GM12878 (cell line): ENCODE data around the gene SLC35G1. TPM values are rescaled to one million over a fixed set of nuclear protein-coding genes. Genes with fewer than 3 reads are reported as not detected.

Experiments used
- ATAC-seq: fragments of 200-7000 bp; cut with Tn5 transposase; 3 replicates; pipeline ENCODE4 v1.9.1; 2020; ENCODE audit warnings: mild to moderate bottlenecking, moderate library complexity
- Bru-seq: library from RNA; stranded (reverse); fragments of 400-500 nt; gene quantifications from one replicate; lab custom pipeline; 2021; lab: Mats Ljungman, UMichigan
- BruChase-seq, 2 experiments: library from RNA; stranded (reverse); fragments of 400-500 nt; gene quantifications; one replicate each; lab custom pipeline; 2021; lab: Mats Ljungman, UMichigan
- BruUV-seq: library from RNA; stranded (reverse); fragments of 400-500 nt; replicated peaks from 2 replicates; lab custom pipeline; 2021; lab: Mats Ljungman, UMichigan
- CTCF ChIA-PET: fragments of 300-600 bp; sonication (Branson Sonifier 250); formaldehyde crosslinking; extraction: SDS; loops from one replicate; lab custom pipeline; 2021; ENCODE audit warnings: inconsistent platforms; lab: Yijun Ruan, JAX
- POLR2A ChIA-PET: fragments of 350-600 bp; formaldehyde crosslinking; extraction: SDS; loops from one replicate; lab custom pipeline; 2021; ENCODE audit warnings: inconsistent platforms; lab: Charles Lee
- RAD21 ChIA-PET: fragments of 300-600 bp; sonication (Branson Sonifier 250); formaldehyde crosslinking; loops from one replicate; lab custom pipeline; 2023; ENCODE audit warnings: antibody characterized with exemption; ENCODE audit not compliant: unreplicated experiment; lab: Charles Lee
- SMC1A ChIA-PET: fragments of 300-600 bp; sonication (Branson Sonifier 250); formaldehyde crosslinking; loops from one replicate; lab custom pipeline; 2023; ENCODE audit not compliant: unreplicated experiment, uncharacterized antibody; lab: Charles Lee
- DNase-seq: peaks from one replicate; pipeline ENCODE4 v3.0.0-alpha.2; 2011; ENCODE audit warnings: low read depth, low spot score
- FAIRE-seq: peaks from 3 replicates; lab custom pipeline; 2011; peaks lifted over from hg19 to GRCh38; lab: Jason Lieb, UNC
- H2AFZ ChIP-seq: 2 replicates; pipeline ENCODE4 v1.6.0; 2011; ENCODE audit warnings: low read depth, low read length, control low read depth; ENCODE audit not compliant: control insufficient read depth
- H3K27ac ChIP-seq: 2 replicates; pipeline ENCODE4 v1.5.1; 2011; ENCODE audit warnings: control low read depth; ENCODE audit not compliant: control insufficient read depth, insufficient read depth
- H3K27me3 ChIP-seq, 2 experiments: replicated peaks in 1 of 2; 2 replicates each; pipeline versions ENCODE4 v1.6.0 to v1.6.1; 2011; ENCODE audit warnings: low read length in 1 of 2; ENCODE audit not compliant: control insufficient read depth in 2 of 2, insufficient read depth in 2 of 2
- H3K36me3 ChIP-seq, 2 experiments: 2 replicates each; pipeline ENCODE4 v1.5.1; 2011; ENCODE audit warnings: low read length in 1 of 2; ENCODE audit not compliant: control insufficient read depth in 2 of 2, insufficient read depth in 2 of 2
- H3K4me1 ChIP-seq: 2 replicates; pipeline ENCODE4 v1.6.1; 2011; ENCODE audit warnings: mild to moderate bottlenecking, low read length, moderate library complexity, mixed read lengths; ENCODE audit not compliant: control insufficient read depth, insufficient read depth
- H3K4me2 ChIP-seq: 2 replicates; pipeline ENCODE4 v1.6.0; 2011; ENCODE audit warnings: control low read depth; ENCODE audit not compliant: control insufficient read depth, insufficient read depth
- H3K4me3 ChIP-seq: fragments of 200-600 bp; sonication (generic); 2 replicates; pipeline ENCODE4 v1.5.1; 2016
- H3K79me2 ChIP-seq: 2 replicates; pipeline ENCODE4 v1.6.0; 2011; ENCODE audit warnings: low read length; ENCODE audit not compliant: control insufficient read depth, insufficient read depth
- H3K9ac ChIP-seq: 2 replicates; pipeline ENCODE4 v1.8.0; 2011; ENCODE audit warnings: low read length, control low read depth, mixed read lengths; ENCODE audit not compliant: control insufficient read depth, insufficient read depth
- H3K9me3 ChIP-seq: replicated peaks from 3 replicates; pipeline ENCODE4 v1.5.1; 2011; ENCODE audit warnings: mild to moderate bottlenecking, low read length; ENCODE audit not compliant: control insufficient read depth, insufficient read depth
- H4K20me1 ChIP-seq: 2 replicates; pipeline ENCODE4 v1.6.0; 2011; ENCODE audit not compliant: control insufficient read depth, insufficient read depth
- BCLAF1 ChIP-seq: fragments of 450-650 bp; IDR thresholded peaks from 2 replicates; pipeline ENCODE4 v1.6.1; 2017; ENCODE audit warnings: antibody characterized with exemption, mild to moderate bottlenecking, moderate library complexity
- CREM ChIP-seq: IDR thresholded peaks from 2 replicates; pipeline ENCODE4 v1.6.1; 2014; ENCODE audit warnings: antibody characterized with exemption, low read depth
- E2F8 ChIP-seq: fragments of 450-650 bp; IDR thresholded peaks from 2 replicates; pipeline ENCODE4 v1.6.1; 2018; ENCODE audit warnings: mild to moderate bottlenecking, low read depth, moderate library complexity; ENCODE audit not compliant: partially characterized antibody
- EGR1 ChIP-seq, 2 experiments: IDR thresholded peaks; 1 replicate in 1 of 2; 2 replicates in 1 of 2; pipeline ENCODE4 v1.6.1; 2011 to 2012; ENCODE audit warnings: low read depth in 2 of 2, low read length in 2 of 2, borderline replicate concordance in 1 of 2, mild to moderate bottlenecking in 1 of 2, moderate library complexity in 1 of 2
- FOS ChIP-seq: IDR thresholded peaks from 3 replicates; pipeline ENCODE4 v1.6.1; 2011; ENCODE audit warnings: borderline replicate concordance; ENCODE audit not compliant: insufficient read length; ENCODE audit errors: extremely low read depth
- IKZF1 ChIP-seq: fragments of 450-650 bp; conservative IDR thresholded peaks from 2 replicates; pipeline ENCODE4 v1.6.1; 2017; ENCODE audit warnings: antibody characterized with exemption, mild to moderate bottlenecking
- JUND ChIP-seq: IDR thresholded peaks from 2 replicates; pipeline ENCODE4 v1.6.1; 2012; ENCODE audit warnings: low read depth, mild to moderate bottlenecking, low read length, improper control_type of control experiment, moderate library complexity
- LARP7 ChIP-seq: fragments of 450-650 bp; IDR thresholded peaks from 2 replicates; pipeline ENCODE4 v1.6.1; 2017; ENCODE audit warnings: mild to moderate bottlenecking
- RB1 ChIP-seq: fragments of 450-650 bp; formaldehyde crosslinking; IDR thresholded peaks from 2 replicates; pipeline ENCODE4 v1.6.1; 2017; ENCODE audit warnings: mild to moderate bottlenecking, borderline replicate concordance
- TCF12 ChIP-seq: IDR thresholded peaks from 2 replicates; pipeline ENCODE4 v1.6.1; 2011; ENCODE audit warnings: low read depth, mild to moderate bottlenecking, low read length
- WGBS: methylation state at CpG from one replicate; pipeline ENCODE4 v1.1.6; 2016; ENCODE audit warnings: low lambda C conversion rate; ENCODE audit not compliant: insufficient replicate concordance, insufficient coverage; ENCODE audit errors: missing lambda C conversion rate; 5-methylcytosine and 5-hydroxymethylcytosine counted together
- in situ Hi-C: fragments of 300-500 bp; cut with MboI; formaldehyde crosslinking; loops from 9 replicates; pipeline ENCODE4 v1.14.3; 2018; ENCODE audit warnings: mixed read lengths
- intact Hi-C: fragments of 100-400 bp; cut with micrococcal nuclease; formaldehyde crosslinking; loops from one replicate; pipeline ENCODE4 v1.14.2; 2022; ENCODE audit not compliant: unreplicated experiment
- long read RNA-seq, 2 experiments: library from polyadenylated mRNA; unstranded; transcript quantifications; one replicate each; pipeline ENCODE4 v2.0.0, GENCODE V29; 2019 to 2020
- polyA minus RNA-seq, 3 experiments: library from RNA; depleted of rRNA, polyadenylated mRNA; stranded (reverse); fragments of >200 nt; gene quantifications; 2 replicates each; pipeline ENCODE4 v1.2.3, GENCODE V29; 2011
- polyA plus RNA-seq, 11 experiments: library from polyadenylated mRNA; depleted of rRNA in 4 of 11; unstranded in 6 of 11; stranded (reverse) in 5 of 11; fragments of >200 nt; fragmentation: Nextera tagmentation in 4 of 11; fragmentation: Illumina TruSeq in 1 of 11; extraction: Ambion mirVana in 4 of 11; extraction: Trizol in 1 of 11; gene quantifications; 1 replicate in 1 of 11; 2 replicates in 10 of 11; pipeline versions ENCODE4 v1.2.1 to v1.2.3, GENCODE V29; 2011 to 2016; ENCODE audit warnings: inconsistent platforms in 2 of 11, missing spikeins in 2 of 11, low read depth in 1 of 11
- total RNA-seq, 4 experiments: library from RNA; depleted of rRNA in 3 of 4; stranded (reverse); fragments of >200 nt in 3 of 4; fragmentation: Illumina TruSeq in 1 of 4; extraction: Trizol in 1 of 4; gene quantifications; 2 replicates each; pipeline versions ENCODE4 v1.2.1 to v1.2.3, GENCODE V29; 2013 to 2021

The SLC35G1 gene
- total RNA-seq (2013; cell fraction: nucleolus; rRNA removed) = 20.0 and 20.7 TPM in 2 replicates
- 7.1 and 7.2 TPM in 2 replicates for total RNA-seq (2014; rRNA removed)
- total RNA-seq (2014; rRNA removed; fragmentation: Illumina TruSeq; extraction: Trizol) = 6.3 and 6.6 TPM in 2 replicates
- 6.2 and 6.6 TPM in 2 replicates for total RNA-seq (2021)
- polyA plus RNA-seq (2011; ENCODE audit: low read depth) = 2.3 TPM
- polyA plus RNA-seq (2011; rRNA removed) = 8.8 and 10.7 TPM in 2 replicates
- 4.9 and 5.2 TPM in 2 replicates for polyA plus RNA-seq (2011; cell fraction: cytosol; rRNA removed)
- polyA plus RNA-seq (2011; cell fraction: nucleus; rRNA removed) = 7.0 and 7.6 TPM in 2 replicates
- 2.3 and 2.8 TPM in 2 replicates for polyA plus RNA-seq (2012)
- polyA plus RNA-seq (2014; fragmentation: Illumina TruSeq; extraction: Trizol) = 7.0 and 10.7 TPM in 2 replicates
- 1 to 10 TPM; 1.7 to 2.7 TPM for polyA plus RNA-seq (2014; fragmentation: Nextera tagmentation; extraction: Ambion mirVana)
- polyA plus RNA-seq (2014; rRNA removed) = 5.8 and 6.6 TPM in 2 replicates
- 1 to 10 TPM; 6.8 to 7.4 TPM for polyA plus RNA-seq (2016; fragmentation: Nextera tagmentation; extraction: Ambion mirVana)
- polyA minus RNA-seq (2011; rRNA and poly(A)+ RNA removed) = 9.4 and 11.5 TPM in 2 replicates
- polyA minus RNA-seq (2011; cell fraction: cytosol; rRNA and poly(A)+ RNA removed) = 1.9 and 2.6 TPM in 2 replicates
- polyA minus RNA-seq (2011; cell fraction: nucleus; rRNA and poly(A)+ RNA removed) = 11.1 and 18.6 TPM in 2 replicates
- Bru-seq, nascent RNA = percentile 77 among the genes with signal in this experiment
- percentile 43 among the genes with signal in this experiment for BruChase-seq, experiment 1, labeled RNA remaining after a 6-hour chase
- BruChase-seq, experiment 2, labeled RNA remaining after a 2-hour chase = percentile 52 among the genes with signal in this experiment
- long read RNA-seq, experiment 1, partial matches to known transcripts = 0 of 7 reads
- long read RNA-seq, experiment 1, other reads (novel, unspliced or antisense) = 5 of 7 reads
- long read RNA-seq, experiment 2, transcript SLC35G1-202 (3 exons, 2,402 nt) = major isoform, 5 of 18 reads
- long read RNA-seq, experiment 2, partial matches to known transcripts = 7 of 18 reads
- long read RNA-seq, experiment 2, other reads (novel, unspliced or antisense) = 5 of 18 reads

GRCh38 chr10:93893646-93894515, at the start of gene SLC35G1:
TSS of gene SLC35G1 (plus strand) at chr10:93893978. CDS start at chr10:93894034, 56 bp downstream.
- RAD21 ChIA-PET = no interaction called here
- peak within 1 kb of the TSS; percentile 64 for H3K27ac ChIP-seq
- in situ Hi-C loops = no loop called here
- TF ChIP-seq BCLAF1 (no peak), LARP7 (peak; percentile 81), FOS (no peak), RB1 (peak; percentile 84; the same call in 1 of the 2 replicates), CREM (no peak), E2F8 (no peak), JUND (no peak), IKZF1 (peak; percentile 89), TCF12 (no peak), EGR1 (IDR thresholded peaks at IDR 0.05; ENCODE audit: borderline replicate concordance in 1 of 2, low read depth in 2 of 2, low read length in 2 of 2) (0 out of 3 replicates have a peak, but pooled peaks of 1 of the 2 experiments have one; percentile 7)

More at GRCh38 chr10:93893646-93894515, at the start of gene SLC35G1:
- Histone ChIP-seq H3K27me3 (no peaks in the 10 kb centered on the region; a peak in 1 of 4 replicates), H3K79me2 (peaks cover 9% of the 10 kb centered on the region), H2AFZ (peak within 1 kb of the TSS; percentile 99), H3K4me1 (peaks cover 8% of the 10 kb centered on the region), H3K9me3 (no peaks in the 10 kb centered on the region), H3K36me3 (no peaks in the 10 kb centered on the region), H4K20me1 (no peaks in the 10 kb centered on the region), H3K9ac (peak within 1 kb of the TSS; percentile 87), H3K4me3 (peak within 1 kb of the TSS; percentile 94), H3K4me2 (peak within 1 kb of the TSS; percentile 99)
- no TSS peak for BruUV-seq
- intact Hi-C loops = no loop called here
- ATAC-seq = peak; percentile 93
- ChIA-PET CTCF (interaction anchor here (0.6 to 1.7 kb wide), 5 partner anchors 22 to 191 kb away, joined by 3 to 5 read pairs (median 3); partner anchors contain the start of gene FRA10AC1), POLR2A (interaction anchor here (0.6 to 1.2 kb wide), 2 partner anchors 10 to 149 kb away, joined by 3 read pairs; no protein-coding TSS in a partner anchor), SMC1A (interaction anchor here (0.8 to 1.6 kb wide), 5 partner anchors 9 to 445 kb away, joined by 3 to 6 read pairs (median 4); partner anchors contain the start of gene FRA10AC1)
- peak; percentile 26 for DNase-seq
- 1% methylated on average over 69 of the region's 82 CpGs for WGBS
- no peak for FAIRE-seq
